Activated CD8-positive, alpha-beta memory T cell treated with anti-CD3 and anti-CD28 coated beads, Interleukin-2, amount 50 U/mL, for 48 hours (primary cell): ENCODE data around the gene ZCRB1.
"Not testable (repeated sequence)": the region's sequence is repeated elsewhere in the genome, so short reads cannot be mapped to it uniquely, and the experiment has no call there.

ENCODE experiments used
- DNase-seq: peaks from one replicate; pipeline ENCODE4 v3.0.0-alpha.2; 2020

The ZCRB1 gene, protein sequence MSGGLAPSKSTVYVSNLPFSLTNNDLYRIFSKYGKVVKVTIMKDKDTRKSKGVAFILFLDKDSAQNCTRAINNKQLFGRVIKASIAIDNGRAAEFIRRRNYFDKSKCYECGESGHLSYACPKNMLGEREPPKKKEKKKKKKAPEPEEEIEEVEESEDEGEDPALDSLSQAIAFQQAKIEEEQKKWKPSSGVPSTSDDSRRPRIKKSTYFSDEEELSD

DNA sequence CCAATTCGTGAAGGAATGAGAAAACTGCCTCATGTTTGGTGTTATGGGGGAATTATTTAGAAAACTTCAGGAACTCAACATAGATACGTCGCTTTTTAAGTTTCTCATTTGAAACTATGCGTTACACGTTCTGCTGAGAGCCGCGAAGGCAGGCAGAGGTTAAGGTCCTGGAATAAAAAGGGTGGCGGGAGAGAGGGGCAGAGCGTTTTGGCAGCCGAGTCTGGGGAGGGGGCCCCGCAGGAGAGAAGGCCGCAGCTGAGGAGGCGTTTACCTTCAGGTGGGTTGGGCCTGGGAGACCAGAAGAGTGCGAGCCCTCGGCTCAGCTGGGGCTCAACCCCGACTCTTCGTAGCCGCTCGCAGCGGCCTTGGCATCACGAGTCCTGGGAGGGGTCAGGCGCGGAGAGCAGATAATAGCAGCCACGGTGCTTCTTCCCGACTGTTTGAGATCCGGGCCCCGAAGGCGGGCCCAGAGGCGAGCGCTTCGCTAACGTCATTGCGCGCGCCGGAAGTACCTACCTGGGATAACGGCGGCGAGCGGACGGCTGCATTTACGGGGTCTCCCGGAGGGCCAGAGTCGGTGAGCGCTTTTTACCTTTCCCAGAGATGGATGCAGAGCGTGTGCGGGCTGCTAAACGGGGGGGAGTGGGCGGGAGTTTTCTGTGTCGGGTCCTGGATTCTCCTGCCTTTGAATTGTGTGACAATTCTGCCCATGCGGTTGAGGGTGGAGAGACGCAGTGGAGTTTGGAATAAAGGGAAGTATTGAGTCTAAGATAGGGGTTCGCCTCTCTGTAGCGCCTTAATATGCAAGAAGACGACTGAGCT lies at the start of gene ZCRB1, which contains the start of gene PPHLN1:
TSS of gene ZCRB1 (minus strand) at position 442 of the 822 bp plus-strand sequence. CDS start 1,992 bp downstream, outside the sequence.
TSS of gene PPHLN1 (plus strand) at position 515 of the 822 bp plus-strand sequence. CDS start 9,736 bp downstream, outside the sequence.
- peak; percentile 90 for DNase-seq

- no peak for DNase-seq
These were observed 47.8 kb upstream of the ZCRB1 start for GRCh38 chr12:42373669-42374068.

DNA sequence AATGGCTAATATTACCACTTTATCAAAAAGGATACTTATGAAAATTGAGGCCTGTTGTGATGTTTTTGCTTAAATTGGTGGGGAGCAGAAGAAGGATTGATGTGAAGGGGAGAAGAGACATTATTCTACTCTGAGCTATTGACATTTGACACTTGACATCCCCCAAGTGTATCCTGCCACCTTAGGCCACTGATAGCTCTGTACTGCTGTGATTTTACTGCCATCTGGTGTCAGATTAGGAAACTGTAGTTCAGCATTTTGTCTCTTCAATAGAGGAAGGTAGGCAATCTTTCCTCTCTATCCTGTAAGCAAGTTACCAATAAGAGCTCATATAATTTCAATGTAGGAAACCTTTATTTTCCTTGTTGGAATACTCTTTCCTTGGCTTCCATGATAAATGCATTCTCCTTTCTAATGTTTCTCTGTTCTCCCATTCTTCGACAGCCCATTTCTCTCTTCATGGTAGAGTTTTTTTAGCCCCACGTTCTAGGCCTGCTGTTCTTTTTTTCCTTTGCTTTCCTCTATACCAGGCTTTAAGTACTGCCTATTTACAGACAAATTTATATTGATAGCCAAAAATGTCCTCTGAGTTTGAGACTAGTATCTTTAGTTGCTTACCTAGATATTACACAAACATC lies 46.4 kb upstream of the ZCRB1 start:
- no peak for DNase-seq

- no peak for DNase-seq
These were observed 44.1 kb upstream of the ZCRB1 start for GRCh38 chr12:42370013-42370412.

- DNase-seq: no peak
These were observed 39.6 kb upstream of the ZCRB1 start for GRCh38 chr12:42365486-42365885.

- no peak for DNase-seq
These were observed 38.8 kb upstream of the ZCRB1 start for GRCh38 chr12:42364692-42365091.

- DNase-seq: no peak
These were observed 36.9 kb upstream of the ZCRB1 start for GRCh38 chr12:42362647-42363260.

DNA sequence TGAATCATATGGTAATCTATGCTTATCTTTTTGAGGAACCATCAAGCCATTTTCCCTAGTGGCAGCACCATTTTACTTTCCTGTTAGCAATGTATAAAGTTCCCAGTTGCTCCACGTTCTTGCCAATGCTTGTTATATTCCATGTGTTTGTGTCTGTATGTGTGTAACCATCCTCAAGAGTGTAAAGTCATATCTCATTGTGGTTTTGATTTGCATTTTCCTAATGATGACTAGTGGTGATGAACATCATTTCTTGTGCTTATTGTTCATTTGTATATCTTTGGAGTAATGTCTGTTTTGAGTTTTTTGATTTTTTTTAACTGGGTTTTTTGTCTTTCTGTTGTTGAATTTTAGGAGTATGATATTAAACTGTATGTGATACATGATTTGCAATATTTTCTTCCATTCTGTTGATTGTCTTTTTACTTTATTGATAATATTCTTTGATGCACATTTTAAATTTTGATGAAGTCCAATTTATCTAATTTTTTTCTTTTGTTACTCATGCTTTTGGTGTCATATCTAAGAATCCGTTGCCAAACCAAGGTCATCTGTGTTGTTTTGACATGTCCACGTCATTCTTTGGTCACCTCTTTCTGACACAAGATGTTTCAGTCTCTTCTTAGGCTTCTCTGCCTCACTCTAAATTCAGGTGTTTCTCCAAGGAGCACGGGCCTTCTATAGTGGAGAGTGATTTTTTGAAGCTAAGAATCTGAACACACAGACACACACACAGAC lies 36.2 kb upstream of the ZCRB1 start:
- DNase-seq: no peak

- DNase-seq: no peak
These were observed 35.0 kb upstream of the ZCRB1 start for GRCh38 chr12:42360747-42361403.

DNA sequence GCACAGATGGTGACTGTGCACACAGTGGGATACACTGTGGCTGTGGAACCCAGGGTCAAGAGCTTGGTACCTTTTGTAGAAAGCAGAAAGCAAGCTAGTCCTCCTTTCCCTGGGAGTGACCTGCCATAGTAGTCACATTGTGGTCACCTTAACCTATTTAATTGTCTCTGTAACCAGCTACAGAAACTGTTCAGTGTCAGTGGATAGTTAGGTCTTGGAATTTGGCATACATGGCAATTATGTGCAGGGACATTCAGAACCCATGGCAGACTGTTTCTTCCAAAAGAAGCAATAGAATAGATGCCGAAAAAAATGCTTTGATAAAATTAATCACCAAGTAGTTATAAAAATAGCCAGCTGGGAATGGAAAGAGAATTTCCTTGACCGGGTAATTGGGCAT lies 30.4 kb upstream of the ZCRB1 start:
- no peak for DNase-seq

- not testable (repeated sequence) for DNase-seq
These were observed 24.1 kb upstream of the ZCRB1 start for GRCh38 chr12:42350021-42350407.

GRCh38 chr12:42349119-42350020 lies 23.5 kb upstream of the ZCRB1 start:
- not testable (repeated sequence) for DNase-seq

GRCh38 chr12:42346403-42347002 lies 20.6 kb upstream of the ZCRB1 start:
- no peak for DNase-seq

DNA sequence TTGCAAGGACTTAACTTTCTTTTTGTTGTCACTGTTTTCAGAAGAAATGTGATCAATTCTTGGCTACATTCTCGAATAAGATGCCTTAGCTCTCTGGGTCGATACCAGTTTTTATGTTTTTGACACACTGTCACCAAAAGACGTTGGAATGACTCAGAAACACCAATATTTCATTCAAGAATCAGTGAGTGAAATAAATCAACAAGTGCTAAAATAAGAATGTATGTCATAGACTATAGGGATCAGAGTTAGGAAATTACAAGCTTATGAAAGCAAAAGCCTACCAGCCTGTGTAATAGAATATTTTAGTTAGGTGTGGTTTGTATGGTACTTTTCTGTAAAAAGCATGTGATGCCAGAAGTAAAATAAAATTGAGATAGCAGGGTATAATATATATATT lies 17.8 kb upstream of the ZCRB1 start:
- DNase-seq: no peak

- DNase-seq: no peak
These were observed 16.1 kb upstream of the ZCRB1 start for GRCh38 chr12:42342028-42342427.

GRCh38 chr12:42338280-42338679 lies 12.4 kb upstream of the ZCRB1 start:
- DNase-seq: no peak

DNA sequence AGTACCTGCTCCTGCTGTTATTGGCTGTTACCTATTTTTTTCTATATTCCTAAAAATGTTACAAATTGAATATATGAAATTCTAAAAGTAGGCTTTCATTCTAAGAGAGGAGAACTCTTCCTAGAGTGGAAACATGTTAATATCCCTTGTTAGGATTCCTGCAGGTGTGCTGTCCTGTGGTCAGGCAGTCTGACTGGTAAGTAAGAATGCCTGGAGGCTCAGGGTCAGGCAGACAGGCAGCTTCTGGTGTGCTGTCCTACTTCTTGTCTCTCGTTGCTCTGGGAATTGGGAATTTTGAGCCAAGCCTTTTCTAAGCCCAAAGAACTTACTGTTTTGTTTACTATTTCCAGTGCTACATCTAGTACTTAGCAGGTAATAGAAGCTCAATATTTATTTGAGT lies 10.4 kb upstream of the ZCRB1 start:
- DNase-seq: no peak

DNA sequence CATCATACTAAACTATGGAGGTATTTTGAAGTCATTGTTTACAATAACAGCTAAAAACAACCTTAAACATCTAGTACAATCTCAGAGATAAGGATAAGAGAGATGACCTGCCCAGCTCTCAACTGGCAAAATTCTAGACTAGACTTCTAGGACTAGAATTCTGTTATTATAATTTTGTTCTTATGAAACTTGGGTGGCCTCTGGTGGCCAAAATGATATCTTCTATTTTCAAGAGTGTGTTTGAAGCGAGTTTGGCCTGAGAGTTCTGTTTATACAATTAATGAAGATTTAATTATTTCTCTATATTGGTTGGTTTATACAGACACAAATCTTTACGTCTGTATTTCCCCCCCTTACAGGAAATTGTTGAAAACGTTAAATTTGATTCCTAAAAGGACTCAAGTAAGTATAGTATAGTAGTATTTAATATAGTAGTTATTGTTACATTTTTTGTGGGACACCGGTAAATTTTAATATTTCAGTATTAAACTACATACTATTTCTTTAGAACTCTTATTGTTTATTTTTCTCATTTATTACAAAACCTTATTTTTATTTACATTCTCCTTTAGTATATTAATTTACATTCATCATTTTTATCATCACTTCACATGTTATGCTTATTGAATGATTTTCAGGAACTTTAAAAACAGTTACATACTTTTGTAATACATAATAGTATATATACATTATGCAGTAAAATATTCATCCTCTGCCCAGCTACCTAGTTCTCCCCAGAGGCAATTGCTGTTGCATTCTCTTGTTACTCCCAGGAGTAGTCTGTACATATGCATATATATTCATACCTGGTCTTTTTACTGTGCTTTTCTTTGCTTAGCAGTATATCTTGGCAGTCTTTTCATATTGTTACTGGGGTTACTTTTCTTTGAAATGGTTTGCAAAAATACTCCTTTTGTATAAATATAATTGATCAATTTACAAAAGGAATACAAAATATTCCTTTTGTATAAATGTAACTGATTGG lies 6.7 kb upstream of the ZCRB1 start:
- DNase-seq: no peak

- DNase-seq: not testable (repeated sequence)
These were observed 4.2 kb upstream of the ZCRB1 start for GRCh38 chr12:42330097-42330496.
